ENCODE data around the gene TBC1D1.

GRCh38 chr4:38140643-38141203 is 249.8 kb downstream of the TBC1D1 start:
- TF ChIP-seq POLR2A (IDR thresholded peaks at IDR 0.05): no peak
- TF ChIP-seq, protein P1, sequence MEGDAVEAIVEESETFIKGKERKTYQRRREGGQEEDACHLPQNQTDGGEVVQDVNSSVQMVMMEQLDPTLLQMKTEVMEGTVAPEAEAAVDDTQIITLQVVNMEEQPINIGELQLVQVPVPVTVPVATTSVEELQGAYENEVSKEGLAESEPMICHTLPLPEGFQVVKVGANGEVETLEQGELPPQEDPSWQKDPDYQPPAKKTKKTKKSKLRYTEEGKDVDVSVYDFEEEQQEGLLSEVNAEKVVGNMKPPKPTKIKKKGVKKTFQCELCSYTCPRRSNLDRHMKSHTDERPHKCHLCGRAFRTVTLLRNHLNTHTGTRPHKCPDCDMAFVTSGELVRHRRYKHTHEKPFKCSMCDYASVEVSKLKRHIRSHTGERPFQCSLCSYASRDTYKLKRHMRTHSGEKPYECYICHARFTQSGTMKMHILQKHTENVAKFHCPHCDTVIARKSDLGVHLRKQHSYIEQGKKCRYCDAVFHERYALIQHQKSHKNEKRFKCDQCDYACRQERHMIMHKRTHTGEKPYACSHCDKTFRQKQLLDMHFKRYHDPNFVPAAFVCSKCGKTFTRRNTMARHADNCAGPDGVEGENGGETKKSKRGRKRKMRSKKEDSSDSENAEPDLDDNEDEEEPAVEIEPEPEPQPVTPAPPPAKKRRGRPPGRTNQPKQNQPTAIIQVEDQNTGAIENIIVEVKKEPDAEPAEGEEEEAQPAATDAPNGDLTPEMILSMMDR (IDR thresholded peaks at IDR 0.05): no peak

Measured in body of pancreas (tissue), 4 donors.